IMR-90 (cell line): ENCODE data around the gene PKD1. TPM values are rescaled to one million over a fixed set of nuclear protein-coding genes. Genes with fewer than 3 reads are reported as not detected.

Experiments
- ATAC-seq: fragments of 200-7000 bp; cut with Tn5 transposase; 2 replicates; pipeline ENCODE4 v1.9.1; 2020; ENCODE audit warnings: low read depth, mild to moderate bottlenecking, moderate library complexity
- BruUV-seq: library from RNA; stranded (reverse); fragments of 400-500 nt; replicated peaks from 2 replicates; lab custom pipeline; 2021; lab: Mats Ljungman, UMichigan
- CTCF ChIA-PET: fragments of 300-600 bp; formaldehyde crosslinking; extraction: SDS; loops from one replicate; lab custom pipeline; 2021; ENCODE audit warnings: antibody characterized with exemption; lab: Yijun Ruan, JAX
- POLR2A ChIA-PET: fragments of 300-600 bp; sonication (Branson Sonifier 250); formaldehyde crosslinking; loops from one replicate; lab custom pipeline; 2022; ENCODE audit warnings: antibody characterized with exemption; ENCODE audit not compliant: unreplicated experiment; lab: Charles Lee
- DNase-seq: peaks from one replicate; pipeline ENCODE4 v3.0.0; 2013
- H2AFZ ChIP-seq: replicated peaks from 2 replicates; pipeline ENCODE3; 2013; ENCODE audit warnings: low read length, mild to moderate bottlenecking; ENCODE audit not compliant: poor library complexity
- H2AK5ac ChIP-seq: 2 replicates; pipeline ENCODE4 v1.6.1; 2013; ENCODE audit warnings: low read depth, low read length, inconsistent platforms
- H2AK9ac ChIP-seq: replicated peaks from 2 replicates; pipeline ENCODE3; 2013; ENCODE audit warnings: mild to moderate bottlenecking, low read depth, low read length, moderate library complexity; ENCODE audit not compliant: poor library complexity
- H2BK120ac ChIP-seq: 2 replicates; pipeline ENCODE4 v1.6.1; 2013; ENCODE audit warnings: low read depth, low read length, inconsistent platforms
- H2BK15ac ChIP-seq: 3 replicates; pipeline ENCODE4 v1.6.1; 2013; ENCODE audit warnings: low read depth, low read length, inconsistent platforms
- H2BK20ac ChIP-seq: 2 replicates; pipeline ENCODE4 v1.6.1; 2013; ENCODE audit warnings: low read depth, mild to moderate bottlenecking, inconsistent platforms, low read length, moderate library complexity
- H2BK5ac ChIP-seq: 2 replicates; pipeline ENCODE4 v1.6.1; 2013; ENCODE audit warnings: mild to moderate bottlenecking, low read depth, low read length, inconsistent platforms; ENCODE audit not compliant: poor library complexity, severe bottlenecking
- H3K14ac ChIP-seq: replicated peaks from 2 replicates; pipeline ENCODE4 v1.6.1; 2013; ENCODE audit warnings: low read depth, low read length, inconsistent platforms
- H3K18ac ChIP-seq: 2 replicates; pipeline ENCODE4 v1.6.1; 2013; ENCODE audit warnings: low read depth, low read length, control low read depth
- H3K23ac ChIP-seq: 2 replicates; pipeline ENCODE4 v1.6.1; 2013; ENCODE audit warnings: low read depth, low read length, inconsistent platforms
- H3K27ac ChIP-seq: 2 replicates; pipeline ENCODE4 v1.5.1; 2013; ENCODE audit warnings: mild to moderate bottlenecking, control low read depth, low read length; ENCODE audit not compliant: insufficient read depth
- H3K27me3 ChIP-seq: 2 replicates; pipeline ENCODE4 v1.6.1; 2013; ENCODE audit warnings: low read length; ENCODE audit not compliant: control insufficient read depth, insufficient read depth
- H3K36me3 ChIP-seq: 2 replicates; pipeline ENCODE4 v1.6.1; 2013; ENCODE audit warnings: low read length, mixed read lengths; ENCODE audit not compliant: control insufficient read depth, insufficient read depth
- H3K4ac ChIP-seq: 2 replicates; pipeline ENCODE4 v1.6.1; 2013; ENCODE audit warnings: low read depth, low read length, inconsistent platforms
- H3K4me1 ChIP-seq: 2 replicates; pipeline ENCODE4 v1.6.1; 2013; ENCODE audit warnings: low read length, mixed read lengths; ENCODE audit not compliant: control insufficient read depth, insufficient read depth
- H3K4me2 ChIP-seq: 2 replicates; pipeline ENCODE4 v1.6.1; 2013; ENCODE audit warnings: low read depth, mild to moderate bottlenecking, control low read depth, low read length, moderate library complexity
- H3K4me3 ChIP-seq: 2 replicates; pipeline ENCODE4 v1.5.1; 2013; ENCODE audit warnings: low read depth, mild to moderate bottlenecking, control low read depth, low read length, moderate library complexity; ENCODE audit not compliant: insufficient read depth
- H3K56ac ChIP-seq: 2 replicates; pipeline ENCODE4 v1.6.1; 2013; ENCODE audit warnings: low read length, inconsistent platforms; ENCODE audit not compliant: insufficient read depth; ENCODE audit errors: extremely low read depth
- H3K79me1 ChIP-seq, 2 experiments: 2 replicates each; pipeline ENCODE4 v1.6.1; 2013; ENCODE audit warnings: low read length in 2 of 2, inconsistent platforms in 1 of 2, low read depth in 1 of 2
- H3K9ac ChIP-seq: 2 replicates; pipeline ENCODE4 v1.6.1; 2013; ENCODE audit warnings: low read depth, low read length, control low read depth
- H3K9me1 ChIP-seq: 2 replicates; pipeline ENCODE4 v1.6.1; 2013; ENCODE audit warnings: low read length, inconsistent platforms; ENCODE audit not compliant: insufficient read depth
- H3K9me3 ChIP-seq: 2 replicates; pipeline ENCODE4 v1.6.1; 2013; ENCODE audit warnings: low read length; ENCODE audit not compliant: control insufficient read depth, insufficient read depth
- H4K20me1 ChIP-seq: 2 replicates; pipeline ENCODE4 v1.6.1; 2013; ENCODE audit warnings: low read length, inconsistent platforms; ENCODE audit not compliant: insufficient read depth
- H4K5ac ChIP-seq: 2 replicates; pipeline ENCODE4 v1.6.1; 2013; ENCODE audit warnings: mild to moderate bottlenecking, low read depth, low read length, control low read depth
- H4K8ac ChIP-seq, 2 experiments: 2 replicates each; pipeline ENCODE4 v1.6.1; 2013; ENCODE audit warnings: low read depth in 2 of 2, low read length in 2 of 2, control low read depth in 1 of 2, inconsistent platforms in 1 of 2
- H4K91ac ChIP-seq: 2 replicates; pipeline ENCODE4 v1.6.1; 2013; ENCODE audit warnings: low read depth, low read length, inconsistent platforms; ENCODE audit not compliant: insufficient read depth
- BHLHE40 ChIP-seq: fragments of 150-350 bp; IDR thresholded peaks from 2 replicates; pipeline ENCODE4 v1.6.1; 2016; ENCODE audit warnings: mild to moderate bottlenecking, low read depth, low read length
- CEBPB ChIP-seq: IDR thresholded peaks from 2 replicates; pipeline ENCODE4 v1.6.1; 2012; ENCODE audit warnings: low read depth, low read length, improper control_type of control experiment
- CHD1 ChIP-seq: IDR thresholded peaks from 2 replicates; pipeline ENCODE4 v1.6.1; 2012; ENCODE audit warnings: low read depth, low read length, improper control_type of control experiment
- FOS ChIP-seq: fragments of 150-350 bp; IDR thresholded peaks from 2 replicates; pipeline ENCODE4 v1.6.1; 2016; ENCODE audit warnings: low read depth, low read length
- MAFK ChIP-seq: IDR thresholded peaks from 2 replicates; pipeline ENCODE4 v1.6.1; 2012; ENCODE audit warnings: low read depth, low read length, improper control_type of control experiment
- MXI1 ChIP-seq: IDR thresholded peaks from 2 replicates; pipeline ENCODE4 v1.6.1; 2012; ENCODE audit warnings: low read depth, mild to moderate bottlenecking, low read length, moderate library complexity, borderline replicate concordance
- NFE2L2 ChIP-seq: fragments of 150-350 bp; IDR thresholded peaks from 2 replicates; pipeline ENCODE4 v1.6.1; 2016; ENCODE audit warnings: low read depth, mild to moderate bottlenecking, low read length
- POLR2A ChIP-seq: IDR thresholded peaks from 2 replicates; pipeline ENCODE4 v1.6.1; 2012; ENCODE audit warnings: mild to moderate bottlenecking, low read depth, low read length
- RCOR1 ChIP-seq: IDR thresholded peaks from 2 replicates; pipeline ENCODE4 v1.6.1; 2012; ENCODE audit warnings: mild to moderate bottlenecking, low read length, improper control_type of control experiment; ENCODE audit not compliant: insufficient replicate concordance
- RFX5 ChIP-seq: IDR thresholded peaks from 2 replicates; pipeline ENCODE4 v1.8.0; 2012; ENCODE audit warnings: low read depth, mild to moderate bottlenecking, low read length, moderate library complexity
- WGBS, 2 experiments: methylation state at CpG; one replicate each; pipeline versions ENCODE4 v1.1.5 to v1.1.7; 2013; ENCODE audit warnings: missing lambda C conversion rate in 2 of 2; ENCODE audit not compliant: insufficient read length in 1 of 2; ENCODE audit errors: extremely low coverage in 2 of 2; 5-methylcytosine and 5-hydroxymethylcytosine counted together
- dilution Hi-C: fragments of 300-500 bp; cut with HindIII; formaldehyde crosslinking; loops from one replicate; pipeline ENCODE4 v1.14.3; 2018; ENCODE audit warnings: low sequenced_read_pairs; ENCODE audit not compliant: unreplicated experiment
- in situ Hi-C: fragments of 300-500 bp; cut with MboI; formaldehyde crosslinking; loops from 3 replicates; pipeline ENCODE4 v1.14.3; 2019; ENCODE audit warnings: low sequenced_read_pairs, inconsistent platforms, mixed read lengths
- intact Hi-C: fragments of 100-400 bp; cut with micrococcal nuclease; formaldehyde crosslinking; loops from 2 replicates; pipeline ENCODE4 v1.10.0; 2022
- polyA plus RNA-seq, 3 experiments: library from polyadenylated mRNA; depleted of rRNA; stranded (reverse); fragments of >200 nt; gene quantifications; 2 replicates each; pipeline ENCODE4 v1.2.3, GENCODE V29; 2012; ENCODE audit warnings: low replicate concordance in 1 of 3
- total RNA-seq: library from RNA; depleted of rRNA; stranded (reverse); fragments of >200 nt; gene quantifications from 2 replicates; pipeline ENCODE4 v1.2.3, GENCODE V29; 2012
- TF ChIP-seq, protein P1 (sequence below): fragments of 150-350 bp; IDR thresholded peaks from 2 replicates; pipeline ENCODE4 v1.6.1; 2016; ENCODE audit warnings: low read depth, mild to moderate bottlenecking, low read length, moderate library complexity, borderline replicate concordance

The PKD1 gene
- total and polyA plus RNA-seq, 2 of the 4 experiments (the other 2 are of a cell fraction) = 7.9 to 97.3 TPM

DNA sequence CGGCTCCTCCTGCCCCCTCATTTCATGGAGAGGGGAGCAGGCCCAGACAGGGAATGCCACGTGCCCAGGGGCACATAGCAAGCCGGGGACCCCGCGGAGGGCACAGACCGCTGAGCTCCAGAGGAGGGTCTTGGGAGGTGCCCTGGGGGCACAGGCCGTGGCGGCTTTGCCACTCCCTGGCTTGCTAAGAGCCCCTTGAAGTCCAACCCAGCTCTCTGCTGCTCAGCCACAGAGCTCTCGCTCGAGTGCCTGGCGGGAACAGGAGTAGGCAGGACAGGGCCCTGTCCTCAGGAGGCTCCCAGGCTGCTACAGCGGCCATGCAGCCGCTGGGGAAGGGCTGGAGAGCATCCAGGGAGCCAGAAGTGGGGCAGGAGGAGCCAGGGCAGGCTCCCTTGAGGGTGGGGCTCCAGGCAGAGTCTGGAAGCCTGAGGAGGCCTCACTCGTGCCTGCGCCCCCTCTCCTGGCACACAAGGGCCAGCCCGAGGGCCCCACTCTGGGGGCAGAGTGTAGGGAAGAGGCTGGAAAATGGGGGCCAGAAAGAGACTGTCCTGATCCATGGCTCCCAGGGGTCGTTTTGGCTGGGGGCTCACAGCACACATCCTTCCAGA lies 8.3 kb upstream of the PKD1 start:
- no peak overlapping the region for H2AFZ ChIP-seq
- no peaks in the 10 kb centered on the region for H3K27me3 ChIP-seq
- no peak overlapping the region for H3K9ac ChIP-seq
- H4K91ac ChIP-seq = no peak overlapping the region
- H3K56ac ChIP-seq = no peak overlapping the region
- H3K23ac ChIP-seq = no peak overlapping the region
- peaks cover 7% of the 10 kb centered on the region for H3K4me1 ChIP-seq
- H3K18ac ChIP-seq = no peak overlapping the region
- H3K27ac ChIP-seq = no peak overlapping the region
- H3K4me3 ChIP-seq = no peak overlapping the region
- no peak overlapping the region for H2BK5ac ChIP-seq
- no peak overlapping the region for H2BK15ac ChIP-seq
- no peak overlapping the region for H4K5ac ChIP-seq
- no peak overlapping the region for H3K4me2 ChIP-seq
- H3K9me3 ChIP-seq = no peaks in the 10 kb centered on the region
- no peak overlapping the region for H2BK20ac ChIP-seq
- intact Hi-C loops = loop anchor here (5.0 kb wide), 1 partner anchor 142 kb away; no protein-coding TSS in a partner anchor
- DNase-seq = no peak
- H3K9me1 ChIP-seq = no peaks in the 10 kb centered on the region
- H3K79me1 ChIP-seq = peaks cover 0 to 5% of the 10 kb centered on the region in 2 experiments; a peak in 1 of 4 replicates
- ATAC-seq = no peak
- CTCF ChIA-PET = no interaction called here
- TF ChIP-seq RFX5 (no peak), MAFK (no peak), CEBPB (no peak), FOS (no peak), POLR2A (no peak), RCOR1 (no peak), CHD1 (no peak), NFE2L2 (no peak), BHLHE40 (no peak), MXI1 (no peak)
- TF ChIP-seq, protein P1, sequence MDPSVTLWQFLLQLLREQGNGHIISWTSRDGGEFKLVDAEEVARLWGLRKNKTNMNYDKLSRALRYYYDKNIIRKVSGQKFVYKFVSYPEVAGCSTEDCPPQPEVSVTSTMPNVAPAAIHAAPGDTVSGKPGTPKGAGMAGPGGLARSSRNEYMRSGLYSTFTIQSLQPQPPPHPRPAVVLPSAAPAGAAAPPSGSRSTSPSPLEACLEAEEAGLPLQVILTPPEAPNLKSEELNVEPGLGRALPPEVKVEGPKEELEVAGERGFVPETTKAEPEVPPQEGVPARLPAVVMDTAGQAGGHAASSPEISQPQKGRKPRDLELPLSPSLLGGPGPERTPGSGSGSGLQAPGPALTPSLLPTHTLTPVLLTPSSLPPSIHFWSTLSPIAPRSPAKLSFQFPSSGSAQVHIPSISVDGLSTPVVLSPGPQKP = no peak
- no peak overlapping the region for H2BK120ac ChIP-seq
- 76% methylated on average over 6 of the region's 17 CpGs; no CpG with 5 or more reads in 1 of the 2 experiments for WGBS, 2 experiments
- H3K36me3 ChIP-seq = no peaks in the 10 kb centered on the region
- dilution Hi-C loops = no loop called here
- H2AK9ac ChIP-seq = no peak overlapping the region
- no peak overlapping the region for H3K4ac ChIP-seq
- in situ Hi-C loops = loop anchor here (5.0 kb wide), 1 partner anchor 122 kb away; no protein-coding TSS in a partner anchor
- H2AK5ac ChIP-seq = no peak overlapping the region
- H3K14ac ChIP-seq = no peak overlapping the region
- POLR2A ChIA-PET = no interaction called here
- peaks cover 13% of the 10 kb centered on the region for H4K20me1 ChIP-seq
- no peak overlapping the region for H4K8ac ChIP-seq
- BruUV-seq = no TSS peak
